ENCODE measurements around the gene PRMT1. TPM values are rescaled to one million over a fixed set of nuclear protein-coding genes. Genes with fewer than 3 reads are reported as not detected.

The PRMT1 gene
- total and polyA plus RNA-seq, 3 donors from 2014 or later: 192 to 272 (median 201) TPM

- Histone ChIP-seq H3K4me3 (no peak overlapping the region), H3K27ac (peak overlapping the region; percentile 75 to 91), H3K27me3 (no peaks in the 10 kb centered on the region), H3K9me3 (no peaks in the 10 kb centered on the region), H3K4me1 (peaks cover 45% of the 10 kb centered on the region), H3K36me3 (ENCODE audit: low read depth, missing control alignments) (no peaks in the 10 kb centered on the region)
- peak; percentile 94 for DNase-seq
- WGBS, 2 donors: 27 to 33% methylated on average over 22 to 40 of the region's 40 CpGs
- no peak for TF ChIP-seq POLR2A (IDR thresholded peaks at IDR 0.05)
- TF ChIP-seq CTCF (IDR thresholded peaks at IDR 0.05): peak; percentile 95 to 100 (median 99)
- intact Hi-C loops (cut with DNase I; ENCODE audit: low total_unique reads): no loop called here
Observed at GRCh38 chr19:49680421-49681351, 3.6 kb downstream of the PRMT1 start.

- H3K4me3 ChIP-seq: no peak overlapping the region
Observed at GRCh38 chr19:49681830-49682229, 4.8 kb downstream of the PRMT1 start.

GRCh38 chr19:49682274-49682673 is 5.2 kb downstream of the PRMT1 start:
- intact Hi-C loops (cut with DNase I; ENCODE audit: low total_unique reads): no loop called here
- Histone ChIP-seq H3K27me3 (no peaks in the 10 kb centered on the region), H3K27ac (peak overlapping the region in 1 of 2 donors; percentile 31), H3K4me3 (no peak overlapping the region), H3K36me3 (ENCODE audit: low read depth, missing control alignments) (no peaks in the 10 kb centered on the region), H3K4me1 (peaks cover 47% of the 10 kb centered on the region), H3K9me3 (no peaks in the 10 kb centered on the region)
- DNase-seq: no peak
- WGBS, 2 donors: 84 to 88% methylated on average over 8 of the region's 8 CpGs
- TF ChIP-seq CTCF (IDR thresholded peaks at IDR 0.05) (no peak), POLR2A (IDR thresholded peaks at IDR 0.05) (no peak)

More at GRCh38 chr19:49681830-49682229, 4.8 kb downstream of the PRMT1 start:
- intact Hi-C loops (cut with DNase I; ENCODE audit: low total_unique reads): no loop called here
- Histone ChIP-seq H3K27ac (no peak overlapping the region), H3K27me3 (no peaks in the 10 kb centered on the region), H3K4me1 (peaks cover 47% of the 10 kb centered on the region), H3K36me3 (ENCODE audit: low read depth, missing control alignments) (no peaks in the 10 kb centered on the region), H3K9me3 (no peaks in the 10 kb centered on the region)
- no peak for TF ChIP-seq POLR2A (IDR thresholded peaks at IDR 0.05)
- DNase-seq: no peak
- 63 to 70% methylated on average over 18 to 19 of the region's 19 CpGs for whole genome bisulfite sequencing, 2 donors

GRCh38 chr19:49683814-49684250 is 6.8 kb downstream of the PRMT1 start:
- peak overlapping the region; percentile 50 for H3K27ac ChIP-seq
- intact Hi-C loops (cut with DNase I; ENCODE audit: low total_unique reads): no loop called here
- no peaks in the 10 kb centered on the region for H3K36me3 ChIP-seq (ENCODE audit: low read depth, missing control alignments)
- H3K27me3 ChIP-seq: no peaks in the 10 kb centered on the region
- TF ChIP-seq POLR2A (IDR thresholded peaks at IDR 0.05) (no peak), CTCF (IDR thresholded peaks at IDR 0.05) (no peak)
- no peak for DNase-seq
- no peaks in the 10 kb centered on the region for H3K9me3 ChIP-seq
- peaks cover 39% of the 10 kb centered on the region for H3K4me1 ChIP-seq
- 92 to 94% methylated on average over 18 of the region's 18 CpGs for WGBS, 2 donors
- H3K4me3 ChIP-seq: no peak overlapping the region

GRCh38 chr19:49684251-49684982 is 7.3 kb downstream of the PRMT1 start:
- H3K27me3 ChIP-seq: no peaks in the 10 kb centered on the region
- TF ChIP-seq CTCF (IDR thresholded peaks at IDR 0.05) (no peak), POLR2A (IDR thresholded peaks at IDR 0.05) (no peak)
- no peaks in the 10 kb centered on the region for H3K9me3 ChIP-seq
- peaks cover 35% of the 10 kb centered on the region for H3K4me1 ChIP-seq
- H3K36me3 ChIP-seq (ENCODE audit: low read depth, missing control alignments): no peaks in the 10 kb centered on the region
- H3K4me3 ChIP-seq: no peak overlapping the region
- intact Hi-C loops (cut with DNase I; ENCODE audit: low total_unique reads): no loop called here
- 82 to 83% methylated on average over 14 to 31 of the region's 35 CpGs for WGBS, 2 donors
- no peak for DNase-seq
- H3K27ac ChIP-seq: peak overlapping the region; percentile 50
